PC-3 (cell line): ENCODE results near the gene IZUMO1. TPM values are rescaled to one million over a fixed set of nuclear protein-coding genes. Genes with fewer than 3 reads are reported as not detected.

Experiments used
- total RNA-seq: library from RNA; depleted of rRNA; stranded (reverse); fragments of >200 nt; gene quantifications from 2 replicates; pipeline ENCODE4 v1.2.3, GENCODE V29; 2014; rRNA removed

The IZUMO1 gene
- total RNA-seq, 1 experiment from 2014 or later, result not detected

Other genes with a start within 250 kb of the IZUMO1 start
- gene LMTK3, start 235.1 kb downstream of the IZUMO1 start, total RNA-seq, result 4.8 and 8.3 TPM in 2 replicates
- gene SULT2B1, start 194.7 kb downstream of the IZUMO1 start, total RNA-seq, result 4.8 and 6.7 TPM in 2 replicates
- not detected in 2 replicates for gene SPACA4, start 140.2 kb downstream of the IZUMO1 start, total RNA-seq
- 4.6 and 4.7 TPM in 2 replicates for gene FAM83E, start 131.8 kb downstream of the IZUMO1 start, total RNA-seq
- gene RPL18, start 127.7 kb downstream of the IZUMO1 start, total RNA-seq, result 1,237 and 1,503 TPM in 2 replicates
- gene SPHK2, start 127.4 kb downstream of the IZUMO1 start, total RNA-seq, result 8.5 and 8.6 TPM in 2 replicates
- gene DBP, start 109.5 kb downstream of the IZUMO1 start, total RNA-seq, result 9.0 and 12.2 TPM in 2 replicates
- gene CA11, start 100.7 kb downstream of the IZUMO1 start, total RNA-seq, result 0.63 and 4.1 TPM in 2 replicates
- 0.18 and 0.81 TPM in 2 replicates for gene NTN5, start 73.9 kb downstream of the IZUMO1 start, total RNA-seq
- 0.69 TPM in 1 of 2 replicates, not detected in the other for gene FUT2, start 50.9 kb downstream of the IZUMO1 start, total RNA-seq
- gene MAMSTR, start 27.2 kb downstream of the IZUMO1 start, total RNA-seq, result 0.18 and 0.40 TPM in 2 replicates
- gene RASIP1, start 6.3 kb downstream of the IZUMO1 start, total RNA-seq, result 0.40 and 0.51 TPM in 2 replicates
- 4.6 and 4.8 TPM in 2 replicates for gene FUT1, start 5.7 kb upstream of the IZUMO1 start, total RNA-seq
- gene FGF21, start 8.6 kb upstream of the IZUMO1 start, total RNA-seq, result not detected in 2 replicates
- gene BCAT2, start 64.1 kb upstream of the IZUMO1 start, total RNA-seq, result 41.1 and 50.0 TPM in 2 replicates
- 15.0 and 15.4 TPM in 2 replicates for gene HSD17B14, start 89.6 kb upstream of the IZUMO1 start, total RNA-seq
- gene PLEKHA4, start 121.7 kb upstream of the IZUMO1 start, total RNA-seq, result 0.63 and 1.2 TPM in 2 replicates
- gene PPP1R15A, start 125.5 kb upstream of the IZUMO1 start, total RNA-seq, result 78.0 and 105 TPM in 2 replicates
- not detected in 2 replicates for gene TULP2, start 151.8 kb upstream of the IZUMO1 start, total RNA-seq
- gene NUCB1, start 153.4 kb upstream of the IZUMO1 start, total RNA-seq, result 137 and 138 TPM in 2 replicates
- 1.6 and 1.8 TPM in 2 replicates for gene DHDH, start 186.8 kb upstream of the IZUMO1 start, total RNA-seq
- 43.0 and 44.8 TPM in 2 replicates for gene BAX, start 208.0 kb upstream of the IZUMO1 start, total RNA-seq
- 1,109 and 1,250 TPM in 2 replicates for gene FTL, start 218.4 kb upstream of the IZUMO1 start, total RNA-seq
- gene GYS1, start 246.4 kb upstream of the IZUMO1 start, total RNA-seq, result 38.6 and 54.0 TPM in 2 replicates
- gene RUVBL2, start 247.0 kb upstream of the IZUMO1 start, total RNA-seq, result 291 and 421 TPM in 2 replicates